Mesothelial cell of epicardium (in vitro differentiated cells): ENCODE measurements around the gene IL6ST. TPM values are rescaled to one million over a fixed set of nuclear protein-coding genes. Genes with fewer than 3 reads are reported as not detected.

Source experiments
- DNase-seq, 2 experiments: peaks; one replicate each; pipeline ENCODE4 v3.0.0; 2021; ENCODE audit warnings: low spot score in 2 of 2; ENCODE audit not compliant: unreplicated experiment in 2 of 2
- H3K27ac Mint-ChIP-seq: 2 replicates; pipeline ENCODE4 v1.8.0; 2021; ENCODE audit warnings: mixed read lengths
- H3K27me3 Mint-ChIP-seq: 2 replicates; pipeline ENCODE4 v1.8.0; 2021; ENCODE audit warnings: low read depth, mixed read lengths
- H3K36me3 Mint-ChIP-seq: 2 replicates; pipeline ENCODE4 v1.8.0; 2021; ENCODE audit warnings: mixed read lengths
- H3K4me1 Mint-ChIP-seq: 2 replicates; pipeline ENCODE4 v1.8.0; 2021; ENCODE audit warnings: mixed read lengths
- H3K4me3 Mint-ChIP-seq: 2 replicates; pipeline ENCODE4 v1.8.0; 2021; ENCODE audit warnings: mild to moderate bottlenecking, moderate library complexity, mixed read lengths
- H3K9me3 Mint-ChIP-seq: 2 replicates; pipeline ENCODE4 v1.8.0; 2021; ENCODE audit warnings: mixed read lengths
- CTCF ChIP-seq: fragments of 200-600 bp; sonication (generic); IDR thresholded peaks from one replicate; pipeline ENCODE4 v1.5.0; 2021; ENCODE audit warnings: antibody characterized with exemption; ENCODE audit not compliant: unreplicated experiment
- total RNA-seq: library from RNA; stranded (reverse); gene quantifications from 3 replicates; pipeline ENCODE4 v1.2.1, GENCODE V29; 2021

IL6ST gene
- total RNA-seq, 1 donor from 2014 or later: 373 TPM

- Mint-ChIP-seq H3K27ac (no peak overlapping the region), H3K4me1 (no peaks in the 10 kb centered on the region), H3K27me3 (no peaks in the 10 kb centered on the region), H3K9me3 (no peaks in the 10 kb centered on the region), H3K4me3 (no peak overlapping the region), H3K36me3 (no peaks in the 10 kb centered on the region)
- no peak for TF ChIP-seq CTCF
- no peak for DNase-seq
These were observed 65.6 kb downstream of the IL6ST start for GRCh38 chr5:55929020-55929799.

GRCh38 chr5:55927861-55928655, 66.7 kb downstream of the IL6ST start:
- H3K36me3 Mint-ChIP-seq: no peaks in the 10 kb centered on the region
- no peak overlapping the region for H3K27ac Mint-ChIP-seq
- no peaks in the 10 kb centered on the region for H3K9me3 Mint-ChIP-seq
- H3K27me3 Mint-ChIP-seq: no peaks in the 10 kb centered on the region
- no peak overlapping the region for H3K4me3 Mint-ChIP-seq
- TF ChIP-seq CTCF: no peak
- H3K4me1 Mint-ChIP-seq: no peaks in the 10 kb centered on the region
- no peak for DNase-seq

- Mint-ChIP-seq H3K4me3 (no peak overlapping the region), H3K36me3 (no peaks in the 10 kb centered on the region), H3K27ac (no peak overlapping the region)
These were observed 68.3 kb downstream of the IL6ST start for GRCh38 chr5:55926476-55926875.

GRCh38 chr5:55925712-55926111, 69.1 kb downstream of the IL6ST start:
- no peak overlapping the region for H3K4me3 Mint-ChIP-seq
- no peak overlapping the region for H3K27ac Mint-ChIP-seq
- DNase-seq: no peak
- no peaks in the 10 kb centered on the region for H3K9me3 Mint-ChIP-seq
- no peaks in the 10 kb centered on the region for H3K27me3 Mint-ChIP-seq
- no peaks in the 10 kb centered on the region for H3K4me1 Mint-ChIP-seq
- no peaks in the 10 kb centered on the region for H3K36me3 Mint-ChIP-seq
- no peak for TF ChIP-seq CTCF

More at GRCh38 chr5:55926476-55926875, 68.3 kb downstream of the IL6ST start:
- no peaks in the 10 kb centered on the region for H3K9me3 Mint-ChIP-seq
- no peaks in the 10 kb centered on the region for H3K27me3 Mint-ChIP-seq
- no peak for TF ChIP-seq CTCF
- no peak for DNase-seq
- no peaks in the 10 kb centered on the region for H3K4me1 Mint-ChIP-seq

- Mint-ChIP-seq H3K4me3 (no peak overlapping the region), H3K27ac (no peak overlapping the region), H3K4me1 (no peaks in the 10 kb centered on the region), H3K9me3 (no peaks in the 10 kb centered on the region), H3K27me3 (no peaks in the 10 kb centered on the region), H3K36me3 (no peaks in the 10 kb centered on the region)
- no peak for TF ChIP-seq CTCF
- DNase-seq: no peak
These were observed 69.6 kb downstream of the IL6ST start for GRCh38 chr5:55925181-55925580.
